Measurements from ENCODE around the gene SLC16A14.
A peak's percentile ranks its signal among the peaks of the same experiment; 100 is the strongest.
"Not testable (repeated sequence)": the region's sequence is repeated elsewhere in the genome, so short reads cannot be mapped to it uniquely, and the experiment has no call there.

SLC16A14 gene, protein sequence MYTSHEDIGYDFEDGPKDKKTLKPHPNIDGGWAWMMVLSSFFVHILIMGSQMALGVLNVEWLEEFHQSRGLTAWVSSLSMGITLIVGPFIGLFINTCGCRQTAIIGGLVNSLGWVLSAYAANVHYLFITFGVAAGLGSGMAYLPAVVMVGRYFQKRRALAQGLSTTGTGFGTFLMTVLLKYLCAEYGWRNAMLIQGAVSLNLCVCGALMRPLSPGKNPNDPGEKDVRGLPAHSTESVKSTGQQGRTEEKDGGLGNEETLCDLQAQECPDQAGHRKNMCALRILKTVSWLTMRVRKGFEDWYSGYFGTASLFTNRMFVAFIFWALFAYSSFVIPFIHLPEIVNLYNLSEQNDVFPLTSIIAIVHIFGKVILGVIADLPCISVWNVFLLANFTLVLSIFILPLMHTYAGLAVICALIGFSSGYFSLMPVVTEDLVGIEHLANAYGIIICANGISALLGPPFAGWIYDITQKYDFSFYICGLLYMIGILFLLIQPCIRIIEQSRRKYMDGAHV

DNA sequence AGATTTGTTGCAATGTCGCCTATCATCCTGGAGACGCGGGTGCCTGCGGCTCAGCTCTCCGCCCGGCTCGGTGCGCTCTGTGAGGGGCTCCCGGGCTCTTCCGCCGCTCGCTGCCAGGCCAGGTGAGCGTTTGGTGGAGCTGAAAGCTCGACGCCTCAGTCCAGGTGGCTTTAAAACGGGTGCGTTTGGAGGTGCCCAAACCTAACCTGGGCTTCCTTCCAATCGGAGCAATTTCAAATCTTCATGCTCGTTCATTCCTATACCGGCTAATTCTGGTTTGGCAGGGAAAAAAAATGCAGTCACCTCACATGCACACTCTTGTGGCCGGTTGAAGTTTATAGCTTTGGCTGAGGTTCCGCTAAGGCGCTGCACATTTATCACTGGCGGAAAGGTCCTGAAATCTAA lies at the start of gene SLC16A14:
Gene SLC16A14, minus strand, starts transcription at position 274 of the 405 bp plus-strand sequence. CDS start 9,572 bp downstream, outside the sequence.
- DNase-seq (ENCODE audit: low spot score) = no peak

DNA sequence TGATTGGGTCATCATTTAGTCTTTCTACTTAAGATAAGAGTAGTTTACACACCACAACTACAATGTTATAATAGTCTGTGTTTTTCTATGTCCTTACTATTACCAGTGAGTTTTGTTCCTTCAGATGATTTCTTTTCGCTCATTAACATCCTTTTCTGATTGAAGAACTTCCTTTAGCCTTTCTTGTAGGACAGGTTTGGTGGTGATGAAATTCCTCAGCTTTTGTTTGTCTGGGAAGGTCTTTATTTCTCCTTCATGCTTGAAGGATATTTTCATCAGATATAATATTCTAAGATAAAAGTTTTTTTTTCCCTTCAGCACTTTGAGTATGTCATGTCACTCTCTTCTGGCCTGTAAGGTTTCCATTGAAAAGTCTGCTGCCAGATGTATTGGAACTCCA lies 38.0 kb upstream of the SLC16A14 start:
- no peak for DNase-seq (ENCODE audit: low spot score)

DNA sequence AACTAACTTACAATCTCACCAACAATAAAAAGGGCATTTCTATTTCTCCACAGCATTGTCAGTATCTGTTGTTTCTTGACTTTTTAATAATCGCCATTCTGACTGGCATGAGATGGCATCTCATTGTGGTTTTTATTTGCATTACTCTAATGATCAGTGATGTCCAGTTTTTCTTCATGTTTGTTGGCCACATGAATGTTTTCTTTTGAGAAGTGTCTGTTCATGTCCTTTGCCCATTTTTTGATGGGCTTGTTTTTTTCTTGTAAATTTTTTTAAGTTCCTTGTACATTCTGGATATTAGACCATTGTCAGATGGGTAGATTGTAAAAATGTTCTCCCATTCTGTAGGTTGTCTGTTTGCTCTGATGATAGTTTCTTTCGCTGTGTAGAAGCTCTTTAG lies 33.2 kb upstream of the SLC16A14 start:
- DNase-seq (ENCODE audit: low spot score) = not testable (repeated sequence)

DNA sequence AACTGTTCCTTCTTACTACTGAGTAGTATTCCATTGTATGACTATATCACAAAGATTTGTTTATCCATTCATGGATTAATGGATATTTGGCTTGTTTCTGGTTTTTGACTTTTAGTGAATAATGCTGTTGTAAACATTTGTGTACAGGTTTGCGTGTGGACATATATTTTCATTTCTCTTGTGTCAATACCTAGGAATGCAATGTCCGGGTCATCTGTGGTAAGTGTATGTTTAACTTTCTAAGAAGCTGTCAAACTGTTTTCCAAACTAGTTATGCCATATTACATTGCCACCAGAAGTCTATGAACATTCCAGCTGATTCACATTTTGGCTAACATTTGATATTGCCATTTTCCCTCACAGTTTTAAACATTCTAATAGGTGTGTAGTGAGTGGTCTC lies 29.1 kb upstream of the SLC16A14 start:
- DNase-seq (ENCODE audit: low spot score) = no peak

DNA sequence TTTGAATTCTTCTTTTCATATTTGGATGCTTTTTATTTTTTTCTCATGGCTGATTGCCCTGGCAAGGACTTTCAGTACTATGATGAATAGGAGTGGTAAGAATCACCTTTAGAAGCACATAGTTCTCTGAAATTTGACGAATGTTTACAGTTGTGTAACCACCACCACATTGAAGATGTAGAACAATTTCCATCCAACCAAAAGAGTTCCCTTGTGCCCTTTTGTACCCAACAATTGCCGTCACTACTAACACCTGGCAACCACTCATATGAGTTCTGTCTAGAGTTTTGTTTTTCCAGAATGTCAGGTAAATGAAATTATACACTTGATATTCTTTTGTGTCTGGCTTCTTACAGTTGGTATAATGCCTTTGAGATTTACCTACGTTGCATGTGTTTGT lies 28.7 kb upstream of the SLC16A14 start:
- no peak for DNase-seq (ENCODE audit: low spot score)

DNA sequence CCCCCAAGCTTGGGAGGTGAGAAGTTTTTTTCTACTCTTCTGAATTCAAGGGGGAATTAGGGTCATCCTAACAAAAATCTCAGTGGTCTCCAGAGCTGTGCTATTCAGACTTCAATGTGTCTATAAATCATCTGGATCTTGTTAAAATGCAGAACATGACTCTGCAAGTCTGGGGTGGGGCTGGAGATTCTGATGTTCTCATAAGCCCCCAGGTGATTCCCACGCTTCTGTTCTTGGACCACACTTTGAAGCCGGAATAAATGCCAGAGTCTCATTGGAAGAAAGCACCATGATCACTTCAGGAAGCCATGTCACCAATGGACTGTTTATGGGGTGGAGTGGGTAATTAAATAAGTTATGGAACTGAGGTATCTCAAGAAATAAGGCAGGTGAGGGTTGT lies 22.2 kb upstream of the SLC16A14 start:
- DNase-seq (ENCODE audit: low spot score) = no peak

DNA sequence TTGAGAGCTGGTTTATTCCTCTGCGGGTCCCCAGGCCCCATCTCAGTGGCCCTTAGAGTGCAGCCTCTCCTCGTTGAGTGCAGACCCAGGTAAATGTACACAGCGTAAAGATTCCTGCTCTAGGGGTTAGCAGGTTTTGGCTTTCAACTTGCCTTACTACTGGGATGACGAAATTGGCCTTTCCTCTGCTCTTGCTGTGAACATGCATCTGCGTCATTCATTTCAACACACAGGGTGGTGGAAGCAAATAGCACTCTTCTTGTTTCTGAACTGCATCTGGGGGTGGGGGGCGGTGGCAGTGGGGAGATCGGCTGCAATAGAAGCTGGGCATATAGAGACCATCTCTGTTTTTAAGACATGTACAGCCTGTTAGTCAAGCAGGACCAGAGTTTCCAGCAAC lies 16.5 kb upstream of the SLC16A14 start:
- no peak for DNase-seq (ENCODE audit: low spot score)

DNA sequence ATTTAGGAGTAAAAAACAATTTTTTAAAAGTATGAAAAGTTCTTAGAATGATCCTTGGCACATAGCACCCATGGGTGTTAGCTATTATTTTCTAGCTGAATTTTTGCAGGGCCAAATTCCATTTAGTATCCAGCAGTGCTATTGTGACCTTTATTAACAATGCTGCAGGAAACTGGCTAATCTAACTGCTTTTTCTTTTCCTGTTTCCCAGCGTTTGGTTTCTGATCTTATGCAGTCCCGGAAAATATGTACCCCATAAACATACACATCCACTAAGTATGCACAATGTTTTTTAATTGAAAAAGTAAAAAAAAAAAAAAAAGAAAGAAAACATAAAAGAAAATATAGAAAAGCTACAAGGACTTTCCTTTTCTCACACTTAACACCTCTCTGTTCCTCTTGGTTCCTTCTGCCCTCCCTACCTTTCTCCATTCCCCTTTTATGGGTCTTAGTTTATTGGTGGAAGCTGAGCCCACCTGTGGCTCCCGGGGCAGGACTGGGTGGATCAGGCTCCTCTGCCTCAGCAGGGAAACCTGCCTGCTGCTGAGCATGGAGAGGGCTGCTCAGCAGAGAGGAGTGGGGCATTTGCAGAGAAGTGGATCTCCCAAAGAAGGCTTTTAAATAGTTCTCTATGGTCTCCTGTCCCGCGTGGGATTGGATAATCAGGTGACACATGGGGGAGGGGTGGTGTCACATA lies 9.3 kb upstream of the SLC16A14 start:
- no peak for DNase-seq (ENCODE audit: low spot score)

DNA sequence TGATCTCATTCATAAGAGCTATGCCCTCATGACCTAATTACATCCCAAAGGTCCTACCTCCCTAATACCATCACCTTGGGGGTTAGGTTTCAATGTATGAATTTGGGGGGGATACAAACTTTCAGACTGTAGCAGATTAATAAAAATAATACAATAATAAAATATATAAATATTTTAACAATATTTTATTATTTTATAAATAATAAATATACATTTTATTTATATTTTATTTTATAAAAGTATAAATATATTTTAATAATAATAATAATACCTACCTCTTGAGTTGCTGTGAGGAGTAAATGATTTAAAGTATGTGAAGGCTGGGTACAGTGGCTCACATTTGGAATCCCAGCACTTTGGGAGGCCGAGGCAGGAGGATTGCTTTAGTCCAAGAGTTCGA lies 8.1 kb upstream of the SLC16A14 start:
- no peak for DNase-seq (ENCODE audit: low spot score)

DNA sequence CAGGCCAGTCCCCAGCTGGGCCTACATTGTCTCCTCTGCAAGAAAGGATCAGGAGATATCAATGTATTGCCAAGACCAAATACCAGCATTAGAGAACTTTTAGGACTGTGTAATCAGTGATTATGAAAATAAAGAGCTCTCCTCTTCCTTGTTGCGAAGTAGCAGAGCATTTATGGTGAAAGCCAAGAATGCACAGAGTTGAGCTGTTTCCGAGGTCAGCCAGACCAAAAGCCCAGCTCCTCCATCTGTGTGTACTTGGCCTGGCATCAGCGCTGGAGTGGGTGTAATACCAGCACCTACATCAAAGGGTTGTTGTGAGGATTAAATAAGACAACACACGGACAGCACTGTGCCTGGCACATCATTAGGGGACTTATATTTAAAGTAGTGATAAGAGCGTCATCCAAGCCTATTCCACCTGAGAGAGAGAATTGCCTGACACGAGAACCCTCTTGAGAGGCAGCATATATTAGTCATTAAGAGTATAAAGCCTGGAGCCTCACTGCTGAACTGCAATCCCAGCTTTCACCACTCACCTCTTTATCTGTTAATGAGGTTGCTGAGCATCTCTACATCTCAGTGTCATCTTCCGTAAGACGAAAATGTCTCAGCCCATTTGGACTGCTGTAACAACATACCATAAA lies 7.4 kb upstream of the SLC16A14 start:
- DNase-seq (ENCODE audit: low spot score) = no peak

DNA sequence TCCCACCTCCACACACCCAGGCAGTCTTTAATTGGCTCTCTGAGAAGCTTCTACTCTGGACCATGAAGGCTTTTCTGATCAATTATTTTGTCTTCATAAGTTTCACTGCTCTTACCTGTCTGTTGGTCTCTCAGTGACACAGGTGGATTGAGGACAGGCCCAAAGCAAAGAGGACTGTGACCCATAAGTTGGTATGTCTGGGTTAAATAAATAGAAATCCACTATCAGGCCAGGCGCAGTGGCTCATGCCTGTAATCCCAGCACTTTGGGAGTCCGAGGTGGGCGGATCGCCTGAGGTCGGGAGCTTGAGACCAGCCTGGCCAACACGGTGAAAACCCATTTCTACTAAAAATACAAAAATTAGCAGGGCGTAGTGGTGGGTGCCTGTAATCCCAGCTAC lies 2.7 kb upstream of the SLC16A14 start:
- no peak for DNase-seq (ENCODE audit: low spot score)

DNA sequence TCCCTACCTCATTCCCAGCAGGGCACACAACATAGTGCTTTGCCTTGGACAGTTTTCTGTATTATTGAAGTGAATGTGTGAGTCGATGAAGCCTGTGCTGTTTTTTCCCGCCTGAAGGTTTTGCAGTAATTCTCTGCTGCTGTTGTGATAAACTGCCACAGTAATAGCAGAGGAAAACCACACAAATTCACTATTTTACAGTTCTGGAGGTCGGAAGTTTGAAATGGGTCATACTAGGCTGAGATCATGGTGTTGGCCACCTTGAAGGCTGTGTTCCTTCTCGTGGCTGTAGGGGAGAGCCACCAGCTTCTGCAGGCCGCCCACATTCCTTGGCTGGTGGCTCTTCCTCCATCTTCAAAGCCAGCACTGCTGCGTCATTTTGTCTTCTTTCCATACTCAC lies 678 bp upstream of the SLC16A14 start:
- no peak for DNase-seq (ENCODE audit: low spot score)

DNA sequence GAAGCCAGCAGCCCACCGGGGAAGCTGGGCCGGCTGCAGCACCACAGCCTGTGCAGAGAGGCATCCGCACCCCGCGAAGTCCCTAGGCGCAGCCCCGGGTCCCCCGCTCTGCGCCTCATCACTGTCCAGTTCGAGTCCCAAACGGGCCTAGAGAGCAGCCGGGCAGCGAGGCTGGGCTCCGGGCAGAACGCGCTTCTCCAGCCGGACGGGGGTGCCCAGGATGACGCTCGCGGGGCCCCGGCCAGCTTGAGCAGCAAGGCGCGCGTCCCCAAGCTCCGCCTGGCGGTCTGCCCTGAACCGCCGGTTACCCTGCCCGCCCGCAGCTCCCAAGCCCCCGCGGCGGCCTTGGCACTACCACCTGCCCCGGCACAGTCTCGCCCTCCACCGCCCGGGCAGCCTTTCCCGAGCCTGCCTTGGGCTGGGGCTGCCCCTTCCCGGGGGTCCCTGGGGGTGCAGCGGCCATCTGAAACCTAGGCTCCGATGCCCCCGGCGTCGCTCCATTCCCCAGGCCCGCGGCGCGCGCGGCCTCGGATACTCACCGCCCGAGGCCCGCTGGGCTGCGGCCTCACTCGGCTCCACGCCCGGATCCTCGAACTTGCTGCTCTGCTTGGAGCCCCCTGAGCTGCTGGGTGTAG lies 591 bp downstream of the SLC16A14 start:
- no peak for DNase-seq (ENCODE audit: low spot score)

DNA sequence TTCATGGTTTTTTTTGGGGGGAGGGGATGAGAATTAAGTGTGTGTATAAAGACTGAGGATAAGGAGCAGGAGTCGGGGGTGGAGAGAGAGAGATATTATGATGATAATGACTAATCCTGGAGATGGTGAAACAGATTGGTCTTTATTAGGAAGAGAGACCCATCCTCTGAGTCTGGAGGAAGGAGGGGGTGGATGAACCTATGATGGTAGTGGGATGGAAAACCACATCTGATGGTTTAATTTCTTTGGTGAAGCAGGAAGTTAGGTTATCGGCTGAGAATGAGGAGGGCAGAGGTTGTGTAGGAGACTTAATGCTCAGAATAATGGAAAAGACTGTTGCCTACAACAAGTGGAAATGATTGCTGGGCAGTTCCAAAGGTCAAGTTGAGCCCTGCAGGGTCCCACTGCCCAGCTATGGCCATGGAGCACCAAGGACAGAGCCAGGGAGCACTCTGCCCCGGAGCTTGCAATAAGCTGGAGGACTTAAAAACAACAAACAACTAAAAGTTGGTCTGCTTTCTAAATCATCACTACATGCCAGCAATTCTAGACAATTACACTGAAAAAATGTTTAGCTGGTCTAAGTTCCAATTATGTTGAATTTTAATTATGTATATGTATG lies 7.9 kb downstream of the SLC16A14 start:
- peak; percentile 54 for DNase-seq (ENCODE audit: low spot score)

DNA sequence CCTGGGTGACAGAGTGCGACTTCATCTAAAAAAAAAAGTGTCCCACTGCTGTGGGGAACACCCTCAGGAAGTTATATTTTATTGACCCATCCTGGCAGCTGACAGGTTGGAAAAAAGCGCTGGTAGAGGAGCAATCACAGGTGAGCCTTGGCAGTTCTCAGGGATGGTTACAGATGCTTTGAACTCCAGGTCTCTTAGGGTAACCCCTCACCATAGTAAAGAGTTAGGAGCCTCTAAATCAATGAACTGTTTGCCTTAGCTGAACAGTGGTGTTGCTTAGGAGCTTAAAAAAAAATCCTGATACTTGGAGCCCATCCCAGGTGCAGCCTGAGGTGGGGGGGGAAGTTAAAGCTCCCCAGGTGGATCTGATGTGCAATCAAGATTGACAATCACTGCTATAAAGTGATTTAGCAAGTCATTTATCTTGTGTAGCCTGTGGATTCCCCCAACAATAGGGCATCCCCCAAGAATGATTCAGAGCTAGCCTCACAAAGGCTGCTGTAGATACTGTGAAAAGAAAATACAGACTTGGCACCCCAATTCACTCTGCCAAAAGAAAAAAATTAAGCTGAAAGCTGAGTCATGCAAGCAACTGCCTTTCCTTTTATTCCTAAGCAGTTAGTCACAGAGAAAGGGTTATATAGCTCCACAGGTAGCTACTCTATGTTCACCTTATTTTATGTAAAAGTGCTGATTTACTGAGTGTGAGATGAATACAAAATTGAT lies 14.8 kb downstream of the SLC16A14 start:
- no peak for DNase-seq (ENCODE audit: low spot score)

DNA sequence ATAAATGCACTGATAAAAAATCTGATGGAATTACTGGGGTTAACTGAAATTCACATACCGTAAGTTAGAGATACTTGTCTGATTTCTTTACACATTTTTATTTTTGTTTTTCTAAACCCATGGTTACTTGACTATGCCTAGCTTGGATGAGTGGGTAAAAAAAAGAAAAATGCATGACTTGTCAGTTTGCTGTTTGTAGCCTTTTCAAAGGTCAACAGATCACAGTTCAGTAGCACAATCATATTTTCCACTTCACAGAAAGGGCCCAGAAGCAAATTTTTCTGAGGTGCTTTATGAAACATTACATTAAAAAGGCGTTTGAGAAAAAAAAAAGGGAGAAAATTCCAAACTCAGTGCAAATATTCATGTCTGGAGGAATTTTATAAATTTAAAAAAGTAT lies 16.4 kb downstream of the SLC16A14 start:
- peak; percentile 19 for DNase-seq (ENCODE audit: low spot score)

DNA sequence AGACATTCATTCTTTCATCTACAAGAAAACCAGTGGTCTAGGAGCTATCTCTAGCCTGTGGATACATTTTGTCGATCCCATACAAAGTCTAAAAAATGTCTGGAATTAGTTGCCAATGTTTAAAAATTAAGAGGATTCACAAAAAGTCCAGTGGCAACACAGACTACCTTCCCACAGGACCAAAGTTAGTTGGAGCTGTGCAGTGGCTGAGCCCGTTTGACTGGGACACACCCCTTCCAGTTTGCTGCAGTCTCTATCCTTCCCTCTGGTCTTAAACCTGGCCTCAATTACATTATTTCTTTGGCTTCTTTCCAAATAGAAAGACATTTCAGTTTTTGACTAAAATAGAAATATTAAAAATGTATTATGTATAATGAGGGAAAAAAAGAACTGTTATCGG lies 18.6 kb downstream of the SLC16A14 start:
- no peak for DNase-seq (ENCODE audit: low spot score)

DNA sequence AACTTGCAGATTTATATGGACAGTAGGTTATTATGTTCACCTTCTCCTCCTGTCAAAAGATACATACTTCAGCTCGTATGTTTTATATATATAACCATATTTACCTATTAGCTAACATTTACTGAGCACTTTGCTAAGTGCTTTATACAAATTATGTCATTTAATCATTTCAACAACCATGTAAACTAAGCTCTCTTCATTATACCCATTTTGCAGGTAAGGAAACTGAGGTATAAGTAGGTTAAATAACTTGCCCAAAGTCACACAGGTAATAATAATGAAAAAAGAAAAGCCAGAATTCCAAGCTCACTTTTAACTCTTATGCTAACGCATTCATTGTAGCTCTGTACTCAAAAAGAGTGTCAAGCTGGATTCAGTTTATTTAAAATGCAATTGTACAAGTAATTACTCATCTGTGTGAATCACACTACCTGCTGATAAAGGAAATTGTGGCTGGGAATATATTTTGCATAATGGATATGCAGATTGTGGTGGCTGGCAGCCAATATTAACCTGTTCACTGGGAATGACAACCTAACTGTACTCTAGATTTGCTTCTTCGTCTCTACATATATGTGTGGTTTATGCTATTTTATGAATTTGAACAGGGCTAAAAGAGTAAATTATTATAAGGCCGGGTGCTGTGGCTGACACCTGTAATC lies 20.6 kb downstream of the SLC16A14 start:
- no peak for DNase-seq (ENCODE audit: low spot score)

DNA sequence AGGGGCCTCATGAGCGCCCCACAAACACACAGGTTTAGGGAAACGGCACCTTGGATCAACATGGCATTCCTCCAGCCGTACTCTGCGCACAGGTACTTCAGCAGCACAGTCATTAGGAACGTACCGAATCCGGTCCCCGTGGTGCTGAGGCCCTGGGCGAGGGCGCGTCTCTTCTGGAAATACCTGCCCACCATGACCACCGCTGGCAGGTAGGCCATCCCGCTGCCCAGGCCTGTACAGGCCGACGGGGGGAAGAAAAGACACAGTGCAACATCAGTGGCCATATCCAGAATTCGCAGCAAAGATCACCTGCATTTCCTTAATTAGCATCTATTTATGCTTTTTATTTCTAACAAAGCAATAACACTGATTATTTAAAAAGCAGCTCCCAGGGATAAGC lies 22.2 kb downstream of the SLC16A14 start:
- no peak for DNase-seq (ENCODE audit: low spot score)

DNA sequence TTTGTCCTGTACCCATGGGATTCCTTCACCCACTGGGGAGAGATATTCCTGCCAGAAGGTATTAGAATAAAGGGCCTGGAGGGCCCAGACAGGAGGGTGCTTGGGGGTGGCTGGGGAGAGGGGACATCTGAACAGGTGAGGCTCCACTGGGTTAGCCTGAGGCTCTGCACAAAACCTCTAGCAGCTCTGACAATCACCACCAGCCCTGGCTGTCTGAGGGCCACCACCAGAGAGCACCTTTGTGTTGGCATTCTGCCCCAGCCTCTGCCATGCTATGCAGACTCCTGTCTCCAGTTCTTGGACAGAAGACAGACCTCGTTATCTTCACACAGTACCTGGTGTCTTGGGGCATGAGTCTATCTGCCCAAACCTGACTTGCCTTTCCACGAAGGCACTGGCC lies 25.3 kb downstream of the SLC16A14 start:
- DNase-seq (ENCODE audit: low spot score) = no peak

DNA sequence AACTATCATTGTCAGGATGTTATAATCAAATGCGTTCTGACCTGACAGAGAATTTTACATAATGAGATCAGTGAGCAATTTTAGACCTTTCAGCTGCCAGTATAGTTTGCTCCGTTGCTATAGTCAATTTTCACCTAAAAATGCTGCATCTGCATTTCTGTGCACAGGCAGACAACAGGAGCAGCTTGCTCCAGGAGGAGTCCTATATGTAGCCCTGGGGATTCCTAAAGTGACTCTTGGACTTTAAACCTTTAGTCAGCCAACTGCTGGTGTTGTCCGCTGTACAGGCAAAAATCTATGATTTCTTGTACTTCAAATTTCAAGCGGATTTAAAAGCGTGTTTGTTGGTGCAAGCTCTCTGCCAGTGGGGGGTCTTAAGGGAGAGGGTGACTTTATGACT lies 25.7 kb downstream of the SLC16A14 start:
- DNase-seq (ENCODE audit: low spot score) = no peak

Measured in COLO829 (cell line).